Thoracic aorta (tissue), 2 donors: ENCODE data around the gene IRAK2. TPM values are rescaled to one million over a fixed set of nuclear protein-coding genes. Genes with fewer than 3 reads are reported as not detected.
A peak's percentile ranks its signal among the peaks of the same experiment; 100 is the strongest.

Experiments
- ATAC-seq: fragments of 150-250 bp; one replicate; pipeline ENCODE4 v1.8.0; 2017; ENCODE audit warnings: low read depth; ENCODE audit not compliant: insufficient number of reproducible peaks, low FRiP score
- DNase-seq: peaks from one replicate; pipeline ENCODE4 v3.0.0-alpha.2; 2020; ENCODE audit warnings: low spot score
- H3K27ac ChIP-seq, 2 donors: fragments of 200-600 bp; sonication (generic); 1 replicate in 1 of 2; 2 replicates in 1 of 2; pipeline ENCODE4 v1.5.1; 2016; ENCODE audit warnings: mild to moderate bottlenecking in 2 of 2, moderate library complexity in 2 of 2
- H3K27me3 ChIP-seq: fragments of 200-600 bp; sonication (generic); replicated peaks from 2 replicates; pipeline ENCODE4 v1.6.0; 2016; ENCODE audit warnings: mild to moderate bottlenecking; ENCODE audit not compliant: insufficient read depth
- H3K36me3 ChIP-seq: fragments of 200-600 bp; sonication (generic); one replicate; pipeline ENCODE4 v1.5.1; 2016
- H3K4me1 ChIP-seq, 2 donors: fragments of 200-600 bp; sonication (generic); 1 replicate in 1 of 2; 2 replicates in 1 of 2; pipeline versions ENCODE4 v1.5.1 to v1.6.0; 2016; ENCODE audit warnings: low read depth in 2 of 2, mild to moderate bottlenecking in 1 of 2; ENCODE audit not compliant: control insufficient read depth in 1 of 2
- H3K4me3 ChIP-seq: fragments of 200-600 bp; sonication (generic); 2 replicates; pipeline ENCODE4 v1.5.1; 2016; ENCODE audit warnings: mild to moderate bottlenecking
- H3K9me3 ChIP-seq: fragments of 200-600 bp; sonication (generic); 2 replicates; pipeline ENCODE4 v1.5.1; 2016
- CTCF ChIP-seq: fragments of 200-600 bp; sonication (generic); IDR thresholded peaks from one replicate; pipeline ENCODE4 v1.5.1; 2019; ENCODE audit warnings: antibody characterized with exemption
- total RNA-seq, 2 donors: library from RNA; depleted of rRNA; stranded (reverse); fragments of >200 nt; gene quantifications; one replicate each; pipeline versions ENCODE4 v1.1.0 to v1.2.3, GENCODE V29; 2016

Gene IRAK2
- total RNA-seq, 2 donors from 2014 or later = 5.7 to 13.8 TPM

- DNase-seq (no peak), ATAC-seq (no peak)
- no peak overlapping the region for H3K4me3 ChIP-seq
- peak overlapping the region; percentile 20 to 84 for H3K27ac ChIP-seq
- H3K27me3 ChIP-seq = no peaks in the 10 kb centered on the region
- no peak for TF ChIP-seq CTCF
- no peaks in the 10 kb centered on the region for H3K9me3 ChIP-seq
- H3K4me1 ChIP-seq = peaks cover 47 to 65% of the 10 kb centered on the region in 2 donors
- no peaks in the 10 kb centered on the region for H3K36me3 ChIP-seq
Observed at GRCh38 chr3:10187290-10187876, 22.7 kb downstream of the IRAK2 start.

- H3K4me1 ChIP-seq = peaks cover 53 to 71% of the 10 kb centered on the region in 2 donors
- no peaks in the 10 kb centered on the region for H3K9me3 ChIP-seq
- no peaks in the 10 kb centered on the region for H3K36me3 ChIP-seq
- H3K4me3 ChIP-seq = no peak overlapping the region
- DNase-seq (no peak), ATAC-seq (no peak)
- no peak for TF ChIP-seq CTCF
- peak overlapping the region; percentile 20 to 84 for H3K27ac ChIP-seq
- no peaks in the 10 kb centered on the region for H3K27me3 ChIP-seq
Observed at GRCh38 chr3:10187944-10188343, 23.2 kb downstream of the IRAK2 start.

GRCh38 chr3:10188804-10189556, 24.3 kb downstream of the IRAK2 start:
- Histone ChIP-seq H3K4me3 (peak overlapping the region; percentile 8), H3K36me3 (no peaks in the 10 kb centered on the region), H3K27me3 (no peaks in the 10 kb centered on the region), H3K4me1 (peaks cover 63 to 81% of the 10 kb centered on the region in 2 donors), H3K9me3 (no peaks in the 10 kb centered on the region), H3K27ac (peak overlapping the region; percentile 84 to 93)
- no peak for TF ChIP-seq CTCF
- no peak for DNase-seq
- no peak for ATAC-seq

GRCh38 chr3:10189557-10190354, 25.0 kb downstream of the IRAK2 start:
- Histone ChIP-seq H3K4me3 (peak overlapping the region; percentile 34), H3K36me3 (no peaks in the 10 kb centered on the region), H3K27me3 (no peaks in the 10 kb centered on the region), H3K9me3 (no peaks in the 10 kb centered on the region), H3K4me1 (peaks cover 69 to 89% of the 10 kb centered on the region in 2 donors), H3K27ac (peak overlapping the region; percentile 84 to 93)
- no peak for TF ChIP-seq CTCF
- peak; percentile 56 for ATAC-seq
- peak; percentile 92 for DNase-seq
